ENCODE data around the gene TMEM62.
"Not testable (repeated sequence)": the region's sequence is repeated elsewhere in the genome, so short reads cannot be mapped to it uniquely, and the experiment has no call there.

The TMEM62 gene

DNA sequence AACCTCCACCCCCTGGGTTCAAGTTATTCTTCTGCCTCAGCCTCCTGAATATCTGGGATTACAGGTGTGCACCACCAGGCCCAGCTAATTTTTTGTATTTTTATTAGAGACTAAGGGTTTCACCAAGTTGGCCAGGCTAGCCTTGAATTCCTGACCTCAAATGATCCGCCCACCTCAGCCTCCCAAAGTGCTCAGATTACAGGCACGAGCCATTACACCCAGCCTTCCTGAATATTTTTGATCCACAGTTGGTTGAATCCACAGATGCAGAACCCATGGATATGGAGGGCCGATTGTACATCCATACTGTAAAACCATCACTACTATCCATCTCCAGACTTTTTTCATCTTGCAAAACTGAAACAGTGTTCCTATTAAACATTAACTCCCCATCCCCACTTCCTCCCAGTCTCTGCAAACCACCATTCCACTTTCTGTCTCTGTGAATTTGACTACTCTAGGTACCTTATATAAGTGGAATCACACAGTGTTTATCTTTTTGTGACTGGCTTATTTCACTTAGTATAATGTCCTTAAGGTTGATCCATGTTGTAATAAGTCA, 8.2 kb upstream of the TMEM62 start:
- FAIRE-seq, result no peak

DNA sequence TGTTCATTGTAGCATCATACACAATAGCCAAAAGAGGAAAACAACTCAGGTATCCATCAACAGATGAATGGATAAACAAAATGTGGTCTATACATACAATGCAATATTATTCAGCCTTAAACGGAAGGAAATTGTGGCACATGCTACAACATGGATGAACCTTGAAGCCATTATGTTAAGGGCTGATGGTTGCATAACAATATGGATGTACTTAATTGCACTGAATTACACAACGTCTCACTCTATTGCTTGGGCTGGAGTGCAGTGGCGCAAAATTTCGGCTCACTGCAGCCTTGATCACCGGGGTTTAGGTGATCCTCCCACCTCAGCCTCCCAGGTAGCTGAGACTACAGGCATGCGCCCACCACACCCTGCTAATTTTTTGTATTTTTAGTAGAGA, 7.0 kb upstream of the TMEM62 start:
- no peak for FAIRE-seq

DNA sequence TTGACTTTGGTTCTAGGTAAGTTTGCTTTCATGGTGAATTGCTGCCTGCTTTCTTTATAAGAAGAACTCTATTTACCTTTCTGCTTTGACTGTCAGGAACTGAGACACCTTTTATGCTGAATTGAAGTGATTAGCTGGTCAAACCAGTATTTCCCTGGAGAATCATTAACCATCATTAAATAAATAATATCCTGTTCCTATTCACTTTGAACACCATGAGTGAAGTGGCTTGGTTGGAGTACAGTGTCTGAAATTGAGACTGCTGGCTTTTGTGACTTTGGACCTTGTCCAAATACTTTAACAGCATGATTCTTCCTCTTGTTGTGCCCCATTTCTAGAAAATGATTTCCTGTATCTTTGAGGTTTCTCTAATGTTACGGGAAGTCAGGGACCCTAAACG, 5.6 kb upstream of the TMEM62 start:
- FAIRE-seq, result no peak

DNA sequence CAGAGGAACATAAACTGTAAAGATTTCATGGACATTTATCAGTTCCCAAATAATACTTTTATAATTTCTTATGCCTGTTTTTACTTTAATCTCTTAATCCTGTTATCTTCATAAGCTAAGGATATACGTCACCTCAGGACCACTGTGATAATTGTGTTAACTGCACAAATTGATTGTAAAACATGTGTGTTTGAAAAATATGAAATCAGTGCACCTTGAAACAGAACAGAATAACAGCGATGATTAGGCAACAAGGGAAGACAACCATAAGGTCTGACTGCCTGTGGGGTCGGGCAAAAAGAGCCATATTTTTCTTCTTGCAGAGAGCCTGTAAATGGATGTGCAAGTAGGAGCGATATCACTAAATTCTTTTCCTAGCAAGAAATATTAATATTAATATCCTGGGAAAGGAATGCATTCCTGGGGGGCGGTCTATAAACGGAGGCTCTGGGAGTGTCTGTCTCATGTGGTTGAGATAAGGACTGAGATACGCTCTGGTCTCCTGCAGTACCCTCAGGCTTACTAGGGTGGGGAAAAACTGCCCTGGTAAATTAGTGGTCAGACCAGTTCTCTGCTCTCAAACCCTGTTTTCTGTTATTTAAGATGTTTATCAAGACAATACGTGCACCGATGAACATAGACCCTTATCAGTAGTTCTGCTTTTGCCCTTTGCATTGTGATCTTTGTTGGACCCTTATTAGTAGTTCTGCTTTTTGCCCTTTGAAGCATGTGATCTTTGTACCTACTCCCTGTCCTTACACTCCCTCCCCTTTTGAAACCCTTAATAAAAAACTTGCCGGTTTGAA, 5.0 kb upstream of the TMEM62 start:
- FAIRE-seq, result peak; percentile 24

DNA sequence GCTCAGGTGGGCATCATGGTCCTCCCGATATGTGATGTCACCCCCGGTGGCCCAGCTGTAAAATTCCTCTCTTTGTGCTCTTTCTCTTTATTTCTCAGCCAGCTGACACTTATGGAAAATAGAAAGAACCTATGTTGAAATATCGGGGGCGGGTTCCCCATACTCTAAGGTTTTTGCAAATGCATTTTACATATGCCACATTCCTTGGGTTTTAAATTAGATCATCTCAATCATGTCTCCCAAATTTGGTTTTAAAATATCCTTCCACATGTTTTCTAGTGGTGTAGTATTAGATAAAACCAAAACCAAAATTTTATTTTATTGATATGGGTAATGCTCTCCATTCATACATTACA, 4.4 kb upstream of the TMEM62 start:
- FAIRE-seq, result no peak

DNA sequence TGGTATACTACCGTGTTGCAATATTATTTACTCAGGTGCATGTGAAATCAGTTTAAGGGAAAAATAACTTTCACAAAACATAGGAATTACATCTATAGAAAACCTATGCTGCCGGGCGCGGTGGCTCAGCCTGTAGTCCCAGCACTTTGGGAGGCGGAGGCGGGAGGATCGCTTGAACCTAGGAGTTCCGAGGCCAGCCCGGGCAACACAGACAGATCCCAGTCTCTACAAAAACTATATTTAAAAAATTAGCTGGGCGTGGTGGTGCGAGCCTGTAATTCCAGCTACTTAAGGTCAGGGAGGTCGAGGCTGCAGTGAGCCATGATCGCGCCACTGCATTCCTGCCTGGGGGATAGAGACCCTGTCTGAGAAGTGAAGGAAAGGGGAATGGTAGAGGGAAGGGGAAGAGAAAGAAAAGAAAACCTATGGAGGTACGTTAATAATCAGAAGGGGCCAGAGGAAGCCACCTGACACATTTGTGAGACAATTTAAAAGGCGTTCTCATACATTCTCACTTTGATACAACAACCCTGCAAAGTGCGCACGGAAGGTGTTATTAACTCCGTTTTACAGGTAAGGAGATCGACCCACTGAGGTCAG, 456 bp upstream of the TMEM62 start:
- FAIRE-seq, result no peak

DNA sequence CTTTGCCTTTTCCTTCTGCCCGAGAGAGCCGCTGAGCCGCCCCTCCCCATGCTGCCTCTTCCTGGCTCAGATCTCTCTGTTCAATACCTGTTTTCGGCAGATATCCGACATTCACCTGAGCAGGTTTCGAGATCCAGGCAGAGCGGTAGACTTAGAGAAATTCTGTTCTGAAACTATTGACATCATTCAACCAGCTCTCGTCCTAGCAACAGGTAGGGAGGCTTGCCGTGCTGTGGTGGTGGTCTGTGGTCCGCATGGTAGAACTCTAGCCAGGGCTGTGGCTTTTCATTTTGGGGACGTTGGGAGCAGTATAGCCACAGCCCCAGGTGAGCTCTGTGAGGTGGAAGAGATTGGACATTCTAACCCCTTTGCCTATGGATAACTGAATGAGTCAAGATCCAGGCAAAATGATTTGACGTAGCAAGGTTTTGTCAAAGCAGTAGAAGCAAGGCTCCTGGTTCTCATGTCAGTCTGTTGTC, 810 bp downstream of the TMEM62 start:
- no peak for FAIRE-seq

DNA sequence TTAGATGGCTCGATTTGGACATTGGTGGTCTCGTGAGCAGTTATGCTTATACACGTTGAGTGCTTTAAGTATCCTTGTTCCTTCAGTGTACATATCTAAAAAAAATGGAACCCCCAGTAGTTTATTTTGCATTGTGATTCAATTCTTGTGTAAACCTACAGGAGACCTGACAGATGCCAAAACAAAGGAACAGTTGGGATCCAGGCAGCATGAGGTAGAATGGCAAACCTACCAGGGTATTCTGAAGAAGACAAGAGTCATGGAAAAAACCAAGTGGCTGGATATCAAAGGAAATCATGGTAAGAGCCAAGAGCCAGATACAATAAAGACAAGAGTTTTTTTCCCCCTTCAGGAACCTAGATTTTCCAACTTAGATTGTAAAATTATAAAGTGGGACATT, 2.0 kb downstream of the TMEM62 start:
- no peak for FAIRE-seq

DNA sequence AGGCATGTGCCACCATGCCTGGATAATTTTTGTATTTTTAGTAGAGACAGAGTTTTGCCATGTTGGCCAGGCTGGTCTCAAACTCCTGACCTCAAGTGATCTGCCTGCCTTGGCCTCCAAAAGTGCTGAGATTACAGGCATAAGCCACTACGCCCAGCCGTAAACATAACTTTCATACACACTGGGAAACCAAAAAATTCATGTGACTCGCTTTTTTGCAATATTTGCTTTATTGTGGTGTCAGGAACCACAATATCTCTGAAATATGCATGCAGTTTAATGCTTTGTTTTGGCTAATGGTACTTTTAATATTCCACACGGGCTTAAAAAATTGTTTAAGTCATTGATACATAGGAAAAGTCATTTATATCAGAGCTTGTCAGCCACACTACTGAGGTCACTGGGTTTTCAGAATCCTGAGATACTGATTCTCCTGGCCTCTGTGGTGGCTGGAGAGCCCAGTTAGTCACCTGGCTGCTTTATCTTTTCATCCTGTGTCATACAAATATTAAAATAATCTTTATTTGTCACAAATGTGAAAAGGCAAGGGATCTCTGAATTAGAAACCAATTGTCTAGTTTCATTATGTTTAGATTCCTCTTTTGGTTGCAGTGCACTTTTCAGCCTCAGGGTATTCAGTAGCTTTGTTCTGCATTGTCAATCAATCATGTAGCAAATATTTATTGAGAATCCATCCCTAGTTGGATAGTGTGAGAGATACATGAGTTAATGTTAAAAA, 10.0 kb downstream of the TMEM62 start:
- FAIRE-seq, result no peak

DNA sequence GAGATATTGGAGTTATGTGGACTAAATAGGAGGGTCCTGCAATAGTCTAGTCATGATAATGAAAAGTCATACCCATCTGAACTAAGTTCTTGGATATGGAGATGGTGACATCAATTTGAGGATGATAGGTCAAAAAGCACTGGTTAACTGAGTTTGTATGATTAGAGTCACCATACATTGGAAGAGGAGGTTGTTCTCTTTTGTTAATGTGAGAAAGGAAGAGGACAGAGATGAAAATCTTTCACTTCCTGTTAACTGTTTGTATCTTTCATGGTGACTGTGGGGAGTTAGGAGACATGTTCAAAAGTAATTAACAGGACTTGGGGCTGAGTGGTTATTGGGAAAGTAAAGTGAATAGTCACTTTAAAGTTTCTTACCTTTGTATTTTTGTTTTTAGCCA, 11.1 kb downstream of the TMEM62 start:
- FAIRE-seq, result no peak

DNA sequence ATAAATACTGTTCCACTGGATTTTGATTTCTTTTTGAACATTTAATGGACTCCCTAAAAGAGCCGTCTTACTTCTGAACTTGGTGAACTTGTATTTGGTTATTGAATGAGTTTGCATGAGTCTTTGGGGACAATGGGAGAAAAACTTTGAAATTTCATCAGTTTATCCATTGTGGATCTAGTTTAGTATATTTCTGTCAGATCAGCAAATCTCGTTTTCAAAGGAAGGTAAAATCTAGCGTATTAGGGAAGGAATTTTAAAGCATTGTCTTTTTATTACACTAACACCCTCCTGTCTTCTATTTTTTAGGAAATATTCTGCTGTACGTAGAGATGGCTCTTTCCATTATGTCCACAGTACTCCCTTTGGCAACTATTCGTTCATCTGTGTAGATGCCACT, 12.8 kb downstream of the TMEM62 start:
- no peak for FAIRE-seq

DNA sequence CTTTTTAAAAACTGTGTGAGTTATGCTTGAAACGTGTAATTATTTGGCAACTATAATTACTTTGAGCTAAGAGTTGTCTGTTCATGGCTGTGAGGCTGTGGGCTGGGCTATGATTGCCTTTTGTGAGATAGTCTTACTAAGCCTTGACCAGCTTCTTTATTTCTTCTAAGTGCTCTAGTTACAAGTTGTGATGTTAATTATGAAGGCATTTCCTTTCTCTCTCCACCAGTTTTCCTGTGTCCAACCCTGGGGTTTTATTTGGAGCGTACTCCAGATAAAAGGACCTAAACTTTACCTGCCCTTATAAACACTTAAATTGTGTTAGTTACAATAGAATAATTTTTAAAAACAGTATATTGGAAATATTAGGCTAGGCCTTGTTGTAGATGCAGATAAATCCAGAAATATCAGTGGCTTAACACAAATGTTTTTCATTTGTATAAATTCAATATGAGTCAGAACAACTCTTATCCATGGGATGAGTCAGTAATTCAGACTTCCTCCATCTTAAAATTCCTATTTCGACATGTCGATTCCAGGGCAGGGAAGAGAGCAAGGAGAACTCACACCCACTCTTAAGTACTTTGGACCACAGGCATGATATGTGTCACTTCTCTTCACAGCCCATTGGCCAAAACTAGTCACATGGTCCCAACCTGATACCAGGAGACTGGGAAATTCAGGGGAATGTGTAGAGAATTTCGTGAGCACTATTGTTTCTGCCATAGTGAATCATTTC, 17.0 kb downstream of the TMEM62 start:
- FAIRE-seq, result no peak

DNA sequence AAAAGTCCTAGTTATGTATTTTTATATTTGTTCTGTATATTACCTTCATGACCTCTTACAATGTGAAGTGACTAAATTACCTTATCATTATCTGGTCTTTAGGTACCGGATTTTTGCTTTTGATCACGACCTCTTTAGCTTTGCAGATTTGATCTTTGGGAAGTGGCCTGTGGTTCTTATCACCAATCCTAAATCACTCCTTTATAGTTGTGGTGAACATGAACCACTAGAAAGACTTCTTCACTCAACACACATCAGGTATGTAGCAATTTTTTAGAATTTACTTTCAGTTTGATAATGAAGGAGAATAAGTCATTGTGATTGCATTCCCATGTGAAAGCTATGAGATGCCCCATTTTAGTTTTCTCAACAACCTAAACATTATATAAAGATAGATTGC, 18.3 kb downstream of the TMEM62 start:
- no peak for FAIRE-seq

DNA sequence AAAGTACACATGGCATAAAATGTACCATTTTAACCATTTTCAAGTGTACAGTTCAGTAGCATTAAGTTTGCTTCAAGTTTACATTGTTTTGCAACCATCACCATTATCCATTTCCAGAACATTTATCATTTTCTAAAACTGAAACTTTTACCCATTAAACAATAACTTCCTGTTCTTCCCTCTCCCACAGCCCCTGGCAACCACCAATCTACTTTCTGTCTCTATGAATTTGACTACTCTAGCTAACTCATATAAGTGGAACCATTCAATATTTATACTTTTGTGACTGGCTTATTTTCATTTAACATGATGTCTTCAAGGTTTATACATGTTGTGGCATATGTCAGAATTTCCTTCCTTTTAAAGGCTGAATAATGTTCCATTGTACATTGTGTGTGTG, 19.9 kb downstream of the TMEM62 start:
- no peak for FAIRE-seq

DNA sequence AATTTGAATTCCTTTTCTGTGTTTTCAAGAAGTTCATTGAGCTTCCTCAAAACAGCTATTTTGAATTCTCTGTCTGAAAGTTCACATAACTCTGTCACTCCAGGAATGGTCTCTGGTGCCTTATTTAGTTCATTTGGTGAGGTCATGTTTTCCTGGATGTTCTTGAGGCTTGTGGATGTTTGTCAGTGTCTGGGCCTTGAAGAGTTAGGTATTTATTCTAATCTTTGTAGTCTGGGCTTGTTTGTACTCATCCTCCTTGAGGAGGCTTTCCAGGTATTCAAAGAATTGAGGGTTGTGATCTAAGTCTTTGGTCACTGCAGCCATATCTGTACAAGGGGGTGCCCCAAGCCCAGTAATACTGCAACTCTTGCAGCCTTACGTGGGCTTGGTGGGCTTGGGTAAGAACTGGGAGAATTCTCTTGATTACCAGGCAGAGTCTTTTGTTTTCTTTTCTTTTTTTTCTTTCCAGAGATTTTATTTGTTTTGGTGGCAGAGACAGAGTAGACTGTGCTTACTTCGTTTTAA, 32.5 kb downstream of the TMEM62 start:
- FAIRE-seq, result no peak

DNA sequence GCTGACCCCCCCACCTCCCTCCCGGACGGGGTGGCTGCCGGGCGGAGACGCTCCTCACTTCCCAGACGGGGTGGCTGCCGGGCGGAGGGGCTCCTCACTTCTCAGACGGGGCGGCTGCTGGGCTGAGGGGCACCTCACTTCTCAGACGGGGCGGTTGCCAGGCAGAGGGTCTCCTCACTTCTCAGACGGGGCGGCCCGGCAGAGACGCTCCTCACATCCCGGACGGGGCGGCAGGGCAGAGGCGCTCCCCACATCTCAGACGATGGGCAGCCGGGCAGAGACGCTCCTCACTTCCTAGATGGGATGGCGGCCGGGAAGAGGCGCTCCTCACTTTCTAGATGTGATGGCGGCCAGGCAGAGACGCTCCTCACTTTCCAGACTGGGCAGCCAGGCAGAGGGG, 33.9 kb downstream of the TMEM62 start:
- not testable (repeated sequence) for FAIRE-seq

DNA sequence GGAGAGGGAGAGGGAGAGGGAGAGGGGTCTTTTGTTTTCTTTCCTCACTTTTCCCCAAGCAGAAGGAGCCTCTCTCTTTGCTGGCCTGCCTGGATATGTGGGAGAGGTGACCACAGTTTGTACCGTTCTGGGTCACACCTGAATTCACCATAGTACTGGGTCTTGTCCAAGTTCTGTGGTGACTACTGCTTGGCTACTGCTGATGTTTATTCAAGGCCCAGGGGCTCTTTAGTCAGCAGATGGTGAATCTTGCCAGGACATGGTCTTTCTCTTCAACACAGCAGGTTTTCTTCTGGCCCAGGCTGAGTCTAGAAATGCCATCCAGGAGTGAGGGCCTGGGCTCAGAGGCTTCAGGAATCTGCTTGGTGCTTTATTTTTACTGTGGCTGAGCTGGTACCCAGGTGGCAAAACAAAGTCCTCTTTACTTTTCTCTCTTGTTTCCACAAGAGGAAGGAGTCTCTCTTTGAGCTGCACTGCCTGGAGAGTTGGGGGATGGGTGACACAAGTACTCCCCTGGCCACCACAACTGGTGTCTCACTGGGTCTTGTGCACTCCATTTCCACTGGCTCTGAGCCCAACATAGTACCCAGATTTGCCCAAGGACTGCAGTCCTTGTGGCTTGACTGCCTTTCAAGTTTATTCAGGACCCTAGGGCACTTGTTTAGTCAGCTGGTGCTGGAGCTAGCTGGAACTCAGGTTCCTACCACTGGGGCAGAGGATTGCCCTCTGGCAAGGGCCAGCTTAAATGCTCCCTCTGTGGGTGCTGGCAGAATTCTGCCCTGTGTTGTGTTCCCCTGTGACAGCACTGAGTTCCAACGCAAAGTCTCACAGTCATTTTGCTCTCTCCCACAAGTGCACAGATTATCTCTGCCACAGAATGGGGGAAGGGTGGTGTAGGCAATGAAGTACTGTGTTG, 35.1 kb downstream of the TMEM62 start:
- no peak for FAIRE-seq

DNA sequence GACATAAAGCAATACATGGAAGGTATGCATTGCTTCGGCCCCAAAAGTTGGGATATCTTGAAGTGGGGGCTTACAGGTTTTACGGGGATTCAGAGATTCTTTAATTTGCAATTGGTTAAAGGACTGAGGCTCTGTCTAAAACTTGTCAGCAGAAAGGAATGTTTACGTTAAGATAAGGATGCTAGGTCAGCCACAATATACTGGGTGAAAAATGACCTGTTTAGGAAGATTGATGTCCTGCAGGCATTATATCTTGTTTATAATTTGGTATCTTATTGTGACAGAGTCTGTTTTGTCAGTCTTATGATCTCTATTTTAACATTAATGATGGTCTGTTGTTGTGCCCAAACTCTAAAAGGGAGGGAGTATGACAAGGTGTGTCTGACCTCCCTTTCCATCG, 36.5 kb downstream of the TMEM62 start:
- FAIRE-seq, result no peak

DNA sequence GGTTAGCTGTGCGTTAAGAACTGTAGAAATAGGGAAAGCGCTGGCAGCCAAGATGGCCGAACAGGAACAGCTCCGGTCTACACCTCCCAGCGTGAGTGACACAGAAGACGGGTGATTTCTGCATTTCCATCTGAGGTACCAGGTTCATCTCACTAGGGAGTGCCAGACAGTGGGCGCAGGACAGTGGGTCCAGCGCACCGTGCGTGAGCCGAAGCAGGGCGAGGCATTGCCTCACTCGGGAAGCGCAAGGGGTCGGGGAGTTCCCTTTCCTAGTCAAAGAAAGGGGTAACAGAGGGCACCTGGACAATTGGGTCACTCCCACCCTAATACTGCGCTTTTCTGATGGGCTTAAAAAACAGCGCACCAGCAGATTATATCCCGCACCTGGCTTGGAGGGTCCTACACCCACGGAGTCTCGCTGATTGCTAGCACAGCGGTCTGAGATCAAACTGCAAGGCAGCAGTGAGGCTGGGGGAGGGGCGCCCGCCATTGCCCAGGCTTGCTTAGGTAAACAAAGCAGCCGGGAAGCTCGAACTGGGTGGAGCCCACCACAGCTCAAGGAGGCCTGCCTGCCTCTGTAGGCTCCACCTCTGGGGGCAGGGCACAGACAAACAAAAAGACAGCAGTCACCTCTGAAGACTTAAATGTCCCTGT, 42.4 kb downstream of the TMEM62 start:
- not testable (repeated sequence) for FAIRE-seq

DNA sequence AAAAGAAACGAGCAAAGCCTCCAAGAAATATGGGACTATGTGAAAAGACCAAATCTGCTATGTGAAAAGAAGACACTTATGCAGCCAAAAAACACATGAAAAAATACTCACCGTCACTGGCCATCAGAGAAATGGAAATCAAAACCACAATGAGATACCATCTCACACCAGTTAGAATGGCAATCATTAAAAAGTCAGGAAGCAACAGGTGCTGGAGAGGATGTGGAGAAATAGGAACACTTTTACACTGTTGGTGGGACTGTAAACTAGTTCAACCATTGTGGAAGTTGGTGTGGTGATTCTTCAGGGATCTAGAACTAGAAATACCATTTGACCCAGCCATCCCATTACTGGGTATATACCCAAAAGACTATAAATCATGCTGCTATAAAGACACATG, 43.8 kb downstream of the TMEM62 start:
- not testable (repeated sequence) for FAIRE-seq

DNA sequence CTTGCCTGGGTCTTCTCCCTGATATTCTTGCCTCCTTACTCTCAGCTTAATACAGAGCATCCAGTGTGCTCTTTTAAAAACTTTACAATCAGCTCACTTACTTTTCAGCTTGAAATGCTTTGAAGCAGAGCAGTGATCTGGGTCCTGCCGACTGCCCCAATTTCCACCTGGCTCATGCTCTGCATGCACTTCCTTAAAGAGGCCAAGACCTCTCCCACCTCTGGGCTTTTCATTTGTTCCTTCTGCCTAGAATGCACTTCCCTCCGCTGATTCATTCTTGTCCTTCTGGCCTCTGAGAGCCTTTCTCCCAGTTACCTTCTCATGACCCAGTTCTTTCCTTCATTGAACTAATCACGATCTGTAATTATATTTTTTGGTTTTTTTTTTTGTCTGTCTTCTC, 49.9 kb downstream of the TMEM62 start:
- no peak for FAIRE-seq
